ENCODE measurements around the gene TRAPPC1.

TRAPPC1 gene

GRCh38 chr17:7940034-7940433 is 8.3 kb upstream of the TRAPPC1 start:
- no peak for DNase-seq

GRCh38 chr17:7935859-7936258 is 4.1 kb upstream of the TRAPPC1 start:
- no peak for DNase-seq

GRCh38 chr17:7932949-7933348 is 1.2 kb upstream of the TRAPPC1 start:
- peak; percentile 51 for DNase-seq

GRCh38 chr17:7932483-7932891 is 741 bp upstream of the TRAPPC1 start:
- peak; percentile 71 for DNase-seq

GRCh38 chr17:7930841-7931631 is 710 bp downstream of the TRAPPC1 start:
- DNase-seq: no peak

- DNase-seq: no peak
Observed at GRCh38 chr17:7929158-7930023, 2.4 kb downstream of the TRAPPC1 start, which contains the start of gene KCNAB3. TSS of gene KCNAB3 (minus strand) at chr17:7929856. CDS start at chr17:7929435, 421 bp downstream.

GRCh38 chr17:7927596-7927995 is 4.2 kb downstream of the TRAPPC1 start:
- no peak for DNase-seq

GRCh38 chr17:7922845-7923628 is 8.7 kb downstream of the TRAPPC1 start:
- DNase-seq: no peak

GRCh38 chr17:7922269-7922844 is 9.4 kb downstream of the TRAPPC1 start:
- no peak for DNase-seq

- DNase-seq: no peak
Observed at GRCh38 chr17:7916808-7917207, 14.9 kb downstream of the TRAPPC1 start.

GRCh38 chr17:7916385-7916682 is 15.4 kb downstream of the TRAPPC1 start:
- no peak for DNase-seq

GRCh38 chr17:7915611-7916384 is 15.9 kb downstream of the TRAPPC1 start, which contains the start of gene RNF227:
TSS of gene RNF227 (minus strand) at chr17:7916289. CDS start at chr17:7916195, 94 bp downstream.
- DNase-seq: peak; percentile 91

- DNase-seq: no peak
Observed at GRCh38 chr17:7915179-7915610, 16.6 kb downstream of the TRAPPC1 start.

- peak; percentile 58 for DNase-seq
Observed at GRCh38 chr17:7912927-7913524, 18.7 kb downstream of the TRAPPC1 start.

- no peak for DNase-seq
Observed at GRCh38 chr17:7911116-7911515, 20.6 kb downstream of the TRAPPC1 start.

- no peak for DNase-seq
Observed at GRCh38 chr17:7910711-7911110, 21.0 kb downstream of the TRAPPC1 start.

GRCh38 chr17:7910281-7910680 is 21.5 kb downstream of the TRAPPC1 start:
- no peak for DNase-seq

- DNase-seq: no peak
Observed at GRCh38 chr17:7909089-7909488, 22.7 kb downstream of the TRAPPC1 start.

GRCh38 chr17:7903154-7904103 is 28.3 kb downstream of the TRAPPC1 start:
- no peak for DNase-seq

GRCh38 chr17:7897773-7898172 is 34.0 kb downstream of the TRAPPC1 start:
- no peak for DNase-seq
